LNCAP (cell line): ENCODE measurements around the gene RAMAC.

Experiments
- TF ChIP-seq, protein P1 (sequence below): fragments of 450-650 bp; IDR thresholded peaks from 2 replicates; pipeline ENCODE4 v1.5.1; 2017; ENCODE audit warnings: mild to moderate bottlenecking

Gene RAMAC

DNA sequence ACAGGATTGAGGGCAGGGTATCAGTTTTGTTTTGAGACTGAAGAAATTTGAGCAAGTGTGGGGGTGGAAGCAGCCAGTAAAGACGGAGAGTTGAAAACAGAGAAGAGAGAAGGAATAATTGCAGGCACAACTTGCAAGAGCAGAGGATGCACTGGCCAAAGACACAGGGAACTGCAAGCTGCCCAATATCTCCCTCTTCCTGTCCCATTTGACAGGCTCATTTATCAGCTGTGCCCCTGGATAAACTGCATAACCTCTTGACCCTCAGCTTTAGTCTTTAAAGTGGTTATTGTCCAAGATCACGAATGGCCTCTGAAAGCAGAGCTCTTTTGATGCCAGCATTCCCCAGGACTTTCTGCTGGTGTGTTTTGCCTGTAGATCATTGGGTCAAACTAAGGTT, 5.0 kb upstream of the RAMAC start:
- TF ChIP-seq, protein P1, sequence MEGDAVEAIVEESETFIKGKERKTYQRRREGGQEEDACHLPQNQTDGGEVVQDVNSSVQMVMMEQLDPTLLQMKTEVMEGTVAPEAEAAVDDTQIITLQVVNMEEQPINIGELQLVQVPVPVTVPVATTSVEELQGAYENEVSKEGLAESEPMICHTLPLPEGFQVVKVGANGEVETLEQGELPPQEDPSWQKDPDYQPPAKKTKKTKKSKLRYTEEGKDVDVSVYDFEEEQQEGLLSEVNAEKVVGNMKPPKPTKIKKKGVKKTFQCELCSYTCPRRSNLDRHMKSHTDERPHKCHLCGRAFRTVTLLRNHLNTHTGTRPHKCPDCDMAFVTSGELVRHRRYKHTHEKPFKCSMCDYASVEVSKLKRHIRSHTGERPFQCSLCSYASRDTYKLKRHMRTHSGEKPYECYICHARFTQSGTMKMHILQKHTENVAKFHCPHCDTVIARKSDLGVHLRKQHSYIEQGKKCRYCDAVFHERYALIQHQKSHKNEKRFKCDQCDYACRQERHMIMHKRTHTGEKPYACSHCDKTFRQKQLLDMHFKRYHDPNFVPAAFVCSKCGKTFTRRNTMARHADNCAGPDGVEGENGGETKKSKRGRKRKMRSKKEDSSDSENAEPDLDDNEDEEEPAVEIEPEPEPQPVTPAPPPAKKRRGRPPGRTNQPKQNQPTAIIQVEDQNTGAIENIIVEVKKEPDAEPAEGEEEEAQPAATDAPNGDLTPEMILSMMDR: no peak

DNA sequence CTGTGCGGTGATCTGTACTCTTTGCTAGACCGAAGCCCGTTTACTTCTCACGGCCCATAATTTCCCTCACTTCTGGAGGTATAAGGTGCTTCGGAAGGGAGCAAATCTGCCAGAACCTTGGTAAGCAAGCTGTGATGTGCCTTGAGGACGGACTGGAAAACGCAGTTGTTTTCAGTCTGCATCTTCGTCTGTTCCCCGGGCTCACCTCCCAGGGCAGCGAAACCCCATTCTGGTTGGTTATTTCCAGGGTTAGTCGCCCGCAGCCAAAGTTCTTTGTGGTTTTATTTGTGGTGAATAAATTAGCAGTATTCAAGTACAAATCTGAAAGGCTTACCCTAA, 401 bp downstream of the RAMAC start:
- TF ChIP-seq, protein P1: no peak

DNA sequence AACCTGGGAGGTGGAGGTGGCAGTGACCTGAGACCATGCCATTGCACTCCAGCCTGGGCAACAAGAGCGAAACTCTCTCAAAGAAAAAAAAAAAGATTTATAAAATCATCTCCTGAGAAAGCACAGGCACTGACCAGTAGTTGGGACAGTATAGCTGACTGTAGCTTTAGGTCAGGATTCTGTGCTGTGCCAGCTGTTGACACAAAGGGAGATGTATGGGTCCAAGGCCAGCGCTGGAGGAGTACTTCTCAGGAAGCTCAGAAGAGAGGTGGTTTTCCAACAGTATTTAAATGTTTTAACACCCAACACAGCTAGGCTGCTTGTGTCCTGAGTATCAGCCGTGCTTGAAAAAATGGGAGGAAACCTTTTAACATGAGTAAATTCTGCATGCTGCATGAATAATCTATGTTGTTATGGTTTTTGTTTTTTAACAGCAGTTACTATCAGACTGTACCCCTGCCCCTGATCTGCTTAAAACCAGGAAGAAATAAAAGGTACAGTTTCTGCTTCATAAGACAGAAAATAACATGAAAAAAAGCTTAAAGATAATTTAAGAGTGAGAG, 6.5 kb downstream of the RAMAC start:
- TF ChIP-seq, protein P1: no peak

DNA sequence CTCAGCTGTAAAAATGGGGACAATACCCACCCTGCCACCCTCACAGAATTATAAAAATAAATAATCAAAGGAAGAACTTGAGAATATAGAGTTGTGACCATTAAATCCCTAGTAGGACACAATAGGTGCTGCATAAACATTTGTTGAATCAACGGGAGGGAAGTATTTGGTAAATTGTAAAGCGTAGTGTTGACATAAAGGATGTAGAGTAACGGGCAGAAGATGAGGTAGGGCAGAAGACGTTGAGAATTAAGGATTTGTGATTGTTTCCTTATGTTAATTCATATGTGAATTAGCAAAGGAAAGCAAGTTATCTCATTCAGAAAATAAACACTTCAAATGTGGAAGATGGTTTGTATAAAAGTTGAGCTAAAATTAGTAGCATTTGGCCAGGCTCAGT, 7.1 kb downstream of the RAMAC start:
- TF ChIP-seq, protein P1: no peak

DNA sequence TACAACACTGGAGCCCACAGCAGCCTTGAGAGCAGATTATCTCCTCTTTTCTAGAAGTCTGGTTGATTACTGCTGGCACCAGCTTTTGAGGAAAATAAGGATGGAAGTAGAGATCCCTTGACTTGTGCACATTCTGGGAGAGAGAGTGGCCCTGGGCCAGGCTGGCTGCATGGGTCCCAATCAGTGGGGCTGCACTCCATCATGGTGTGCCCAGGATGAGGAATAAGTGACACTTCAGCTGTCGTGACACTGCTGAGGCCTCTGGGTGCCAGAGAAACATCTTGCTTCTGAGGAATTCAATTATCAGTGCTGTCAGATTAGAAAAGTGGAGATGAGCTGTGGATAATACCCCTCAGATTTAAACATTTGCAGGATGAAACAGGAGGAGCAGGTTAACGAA, 9.1 kb downstream of the RAMAC start:
- TF ChIP-seq, protein P1: no peak

DNA sequence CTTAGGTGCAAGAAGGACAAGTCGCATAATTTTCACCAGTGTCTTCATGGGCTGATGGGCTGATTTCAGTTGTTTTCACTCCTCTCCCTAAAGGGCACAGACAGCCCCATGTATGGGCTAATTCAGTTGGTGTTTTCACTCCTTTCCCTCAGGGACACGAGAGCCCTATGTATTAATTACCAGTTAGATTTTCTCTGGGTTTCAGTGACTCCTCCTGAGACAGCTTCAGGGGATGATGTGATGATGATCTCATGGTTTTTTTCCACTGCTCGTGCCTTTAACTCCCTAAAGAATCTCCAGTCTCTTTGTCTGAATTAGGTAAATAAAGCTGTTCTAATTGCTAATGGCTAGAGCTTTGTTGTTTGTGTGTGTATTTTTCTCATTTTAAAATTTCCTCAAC, 9.9 kb downstream of the RAMAC start:
- TF ChIP-seq, protein P1: no peak

DNA sequence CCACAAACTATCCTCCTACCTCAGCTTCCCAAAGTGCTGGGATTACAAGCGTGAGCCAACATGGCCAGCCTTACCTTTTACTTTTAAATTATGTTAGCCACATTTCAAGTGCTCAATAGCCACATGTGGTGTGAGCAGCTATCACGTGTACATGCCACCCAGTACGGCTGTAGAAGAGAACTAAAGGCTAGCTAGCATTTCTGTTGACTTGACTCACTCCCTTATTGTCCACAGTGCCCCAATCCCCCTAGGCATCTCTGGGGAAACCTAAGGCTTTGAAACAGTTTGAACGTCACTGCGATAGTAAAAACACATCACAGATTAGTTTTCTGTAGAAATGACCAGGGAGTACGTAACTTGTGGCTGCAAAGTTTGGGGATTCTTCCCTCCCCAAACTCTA, 13.4 kb downstream of the RAMAC start:
- TF ChIP-seq, protein P1: no peak
